ENCODE measurements around the gene ZSWIM1.

ZSWIM1 gene

DNA sequence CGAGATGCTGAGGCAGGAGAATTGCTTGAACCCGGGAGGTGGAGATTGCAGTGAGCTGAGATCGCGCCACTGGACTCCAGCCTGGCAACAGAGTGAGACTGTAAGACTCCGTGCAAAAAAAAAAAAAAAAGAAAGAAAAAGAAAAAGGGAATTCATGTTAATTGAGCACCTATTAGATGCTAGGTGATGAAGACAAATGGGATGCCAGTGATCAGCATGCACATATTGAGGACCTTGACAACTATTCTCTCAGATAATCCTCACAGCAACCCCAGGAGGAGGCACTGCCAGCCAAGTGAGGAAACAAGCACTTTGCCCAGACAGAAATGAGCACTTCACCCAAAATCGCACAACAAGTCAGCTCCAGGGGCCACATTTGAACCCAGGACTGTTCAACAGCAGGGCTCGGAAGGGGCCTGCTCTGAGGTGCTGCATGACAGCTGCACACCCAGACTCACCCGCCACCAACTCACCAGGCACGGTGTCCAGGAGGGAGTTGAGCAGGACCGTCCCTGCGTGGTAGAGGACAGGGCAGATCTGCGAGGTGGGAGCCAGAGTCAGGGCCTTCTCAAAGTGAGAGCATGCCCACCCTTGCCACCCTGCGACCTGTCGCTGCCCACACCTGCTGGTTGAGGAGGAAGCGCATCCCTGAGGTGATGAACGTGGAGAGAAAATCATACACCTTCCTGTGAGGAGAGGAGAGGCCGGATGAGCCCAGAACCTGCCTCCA, 26.4 kb downstream of the ZSWIM1 start:
- no peak for DNase-seq (ENCODE audit: low read depth in 1 of 2, low spot score in 1 of 2)

DNA sequence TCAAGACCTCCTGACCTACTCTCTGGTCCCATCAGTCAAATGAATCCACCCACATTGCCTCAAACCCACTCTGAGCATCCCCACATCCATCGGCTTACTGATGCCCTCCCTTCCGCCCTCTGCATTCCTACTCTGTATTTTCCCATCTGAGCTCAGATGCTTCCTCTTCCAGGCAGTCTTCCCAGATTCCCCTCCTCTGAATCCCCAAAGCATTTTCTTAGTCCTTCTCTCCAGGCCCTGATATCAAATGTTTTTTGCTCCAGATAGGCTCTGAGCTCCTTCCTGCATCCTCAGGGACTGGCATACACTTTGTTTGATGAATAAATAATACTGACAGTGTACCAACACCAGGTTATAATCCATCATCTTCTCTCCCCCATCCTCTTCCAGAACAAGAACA, 27.1 kb downstream of the ZSWIM1 start:
- no peak for DNase-seq (ENCODE audit: low read depth in 1 of 2, low spot score in 1 of 2)

DNA sequence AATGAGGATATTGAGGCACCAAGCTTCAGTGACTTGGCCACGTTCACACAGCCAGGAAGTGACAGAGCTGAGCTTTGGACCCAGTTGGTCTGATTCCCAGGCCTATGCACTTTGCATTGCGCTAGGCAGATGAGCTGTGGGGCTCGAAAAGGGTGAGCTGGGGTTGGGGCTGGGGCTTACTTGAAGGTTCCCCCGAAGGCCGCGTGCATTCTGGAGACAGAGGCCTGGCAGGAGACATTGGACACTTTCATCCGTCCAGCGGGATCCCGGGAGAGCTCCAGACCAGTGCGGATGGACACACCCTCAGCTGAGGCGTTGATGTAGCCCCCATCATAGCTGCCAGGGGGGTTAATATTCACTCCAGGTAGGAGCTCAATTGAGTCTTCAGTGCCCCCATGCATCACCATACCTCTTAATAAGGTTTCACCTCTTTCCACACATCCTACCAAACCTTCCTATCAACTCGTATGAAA, 28.3 kb downstream of the ZSWIM1 start:
- DNase-seq (ENCODE audit: low read depth in 1 of 2, low spot score in 1 of 2): no peak

- DNase-seq (ENCODE audit: low read depth in 1 of 2, low spot score in 1 of 2): no peak
Measured at GRCh38 chr20:45909817-45910669, 29.0 kb downstream of the ZSWIM1 start.

GRCh38 chr20:45910670-45911485, 29.9 kb downstream of the ZSWIM1 start:
- DNase-seq (ENCODE audit: low read depth in 1 of 2, low spot score in 1 of 2): peak; percentile 66 to 77

DNA sequence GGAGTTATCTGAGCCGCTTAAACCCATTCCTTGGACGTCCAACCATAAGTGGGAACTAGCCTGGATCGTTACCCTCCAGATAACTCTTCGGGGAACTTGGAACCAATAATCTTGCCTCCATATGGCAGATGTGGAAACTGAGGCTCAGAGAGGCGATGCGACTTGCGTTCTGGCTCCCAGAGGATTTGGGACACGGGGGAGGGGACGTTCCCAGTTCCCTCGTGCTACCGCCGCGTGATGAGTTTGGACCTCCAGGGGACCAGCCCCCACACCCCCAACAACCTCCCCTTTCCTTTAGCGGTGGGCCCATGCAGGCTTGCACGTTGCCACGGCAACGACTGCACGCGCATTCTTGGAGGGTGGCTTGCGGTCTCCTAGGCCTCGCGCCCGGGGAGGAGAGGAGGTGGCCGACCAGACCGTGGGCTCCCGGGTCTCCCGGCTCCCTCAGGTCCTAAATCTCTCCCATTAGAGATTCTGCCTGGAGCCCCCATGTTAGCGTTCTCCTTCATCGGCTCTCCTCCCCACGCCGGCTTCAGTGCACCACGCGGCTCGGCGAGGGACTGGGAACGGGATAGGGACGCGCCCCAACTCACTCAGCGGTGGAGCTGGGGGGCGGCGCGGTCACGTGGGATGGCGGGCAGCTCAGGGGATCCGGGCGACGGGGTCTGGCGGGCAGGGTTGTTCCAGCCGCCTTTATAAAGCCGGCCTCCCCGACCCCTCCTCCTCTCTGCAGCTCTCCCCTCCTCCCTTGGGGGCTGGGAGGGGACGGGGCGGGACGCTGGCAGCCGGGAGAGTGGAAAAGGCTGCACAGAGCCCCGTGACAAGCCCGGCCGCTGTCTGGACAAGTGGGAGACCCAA, 30.7 kb downstream of the ZSWIM1 start, which contains the start of gene PLTP:
Gene PLTP, minus strand, starts transcription at position 670 of the 858 bp plus-strand sequence. CDS start 703 bp downstream, outside the sequence.
- DNase-seq (ENCODE audit: low read depth in 1 of 2, low spot score in 1 of 2): no peak

DNA sequence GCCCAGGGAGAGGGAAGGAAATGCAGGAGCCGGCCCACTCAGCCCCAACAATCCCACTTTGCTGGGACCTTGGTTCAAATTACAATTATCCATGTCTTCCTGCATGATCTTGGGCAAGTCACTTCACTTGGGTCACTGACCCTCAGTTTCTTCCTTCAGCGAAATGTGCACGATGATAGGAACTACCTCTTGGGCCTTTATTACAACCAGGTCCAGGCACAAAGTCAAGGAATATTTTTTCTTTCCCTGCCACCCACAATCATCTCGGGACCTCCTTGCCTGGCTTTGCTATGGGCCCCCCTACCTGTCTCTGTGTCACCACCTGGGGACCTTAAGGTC, 31.3 kb downstream of the ZSWIM1 start:
- no peak for DNase-seq (ENCODE audit: low read depth in 1 of 2, low spot score in 1 of 2)

DNA sequence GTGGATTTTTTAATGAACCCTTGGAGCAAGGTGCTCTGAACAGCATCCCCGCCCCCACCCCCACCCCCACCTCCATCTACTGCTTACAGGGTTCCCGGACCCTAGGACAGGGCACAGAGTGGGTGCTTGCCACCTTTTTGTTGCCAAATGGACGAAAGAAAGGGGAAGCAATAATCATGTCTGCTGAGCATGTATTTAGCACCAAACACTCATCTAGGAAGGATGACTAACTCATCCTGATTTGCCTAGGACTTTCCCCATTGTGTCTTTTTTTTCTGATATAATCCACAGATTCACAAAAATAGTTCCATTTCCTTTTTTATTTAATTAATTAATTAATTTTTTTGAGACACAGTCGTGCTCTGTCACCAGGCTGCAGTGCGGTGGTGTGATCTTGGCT, 32.1 kb downstream of the ZSWIM1 start:
- DNase-seq (ENCODE audit: low read depth in 1 of 2, low spot score in 1 of 2): no peak

DNA sequence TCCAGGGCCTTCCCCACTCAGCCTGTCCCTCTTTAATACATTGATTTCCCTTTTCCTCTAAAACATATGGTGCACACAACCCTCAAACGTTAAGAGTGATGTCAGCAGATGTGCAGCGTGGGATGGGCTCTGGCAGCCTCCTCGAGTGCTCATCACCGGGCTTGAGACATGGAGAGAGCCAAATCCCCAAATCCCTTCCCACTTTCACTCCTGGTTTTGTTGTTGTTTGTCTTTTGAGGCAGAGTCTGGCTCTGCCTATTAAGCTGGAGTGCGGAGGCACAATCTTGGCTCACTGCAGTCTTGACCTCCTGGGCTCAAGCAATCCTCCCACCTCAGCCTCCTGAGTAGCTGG, 36.7 kb downstream of the ZSWIM1 start:
- no peak for DNase-seq (ENCODE audit: low read depth in 1 of 2, low spot score in 1 of 2)

DNA sequence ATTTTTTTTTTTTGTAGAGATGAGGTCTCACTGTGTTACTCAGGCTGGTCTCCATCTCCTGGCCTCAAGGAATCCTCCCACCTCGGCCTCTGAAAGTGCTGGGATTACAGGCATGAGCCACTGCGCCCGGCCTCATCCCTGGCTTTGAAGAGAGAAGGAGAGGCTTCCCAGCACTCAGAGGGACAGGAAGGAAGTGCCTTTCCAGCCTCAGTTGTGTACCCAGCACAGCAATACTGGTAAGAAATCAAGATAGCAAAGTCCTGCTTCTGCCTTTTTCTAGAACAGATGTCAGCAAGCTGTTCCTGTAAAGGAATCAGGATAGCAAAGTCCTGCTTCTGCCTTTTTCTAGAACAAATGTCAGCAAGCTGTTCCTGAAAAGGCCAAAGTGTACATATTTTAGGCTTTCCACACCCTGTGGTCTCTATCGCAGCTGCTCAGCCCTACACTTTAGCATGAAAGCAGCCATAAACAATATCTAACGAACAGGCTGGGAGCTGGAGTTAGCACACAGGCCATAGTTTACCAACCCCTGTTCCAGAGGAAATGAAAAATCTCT, 37.2 kb downstream of the ZSWIM1 start:
- DNase-seq (ENCODE audit: low read depth in 1 of 2, low spot score in 1 of 2): no peak

GRCh38 chr20:45918779-45919537, 37.9 kb downstream of the ZSWIM1 start:
- DNase-seq (ENCODE audit: low read depth in 1 of 2, low spot score in 1 of 2): no peak

DNA sequence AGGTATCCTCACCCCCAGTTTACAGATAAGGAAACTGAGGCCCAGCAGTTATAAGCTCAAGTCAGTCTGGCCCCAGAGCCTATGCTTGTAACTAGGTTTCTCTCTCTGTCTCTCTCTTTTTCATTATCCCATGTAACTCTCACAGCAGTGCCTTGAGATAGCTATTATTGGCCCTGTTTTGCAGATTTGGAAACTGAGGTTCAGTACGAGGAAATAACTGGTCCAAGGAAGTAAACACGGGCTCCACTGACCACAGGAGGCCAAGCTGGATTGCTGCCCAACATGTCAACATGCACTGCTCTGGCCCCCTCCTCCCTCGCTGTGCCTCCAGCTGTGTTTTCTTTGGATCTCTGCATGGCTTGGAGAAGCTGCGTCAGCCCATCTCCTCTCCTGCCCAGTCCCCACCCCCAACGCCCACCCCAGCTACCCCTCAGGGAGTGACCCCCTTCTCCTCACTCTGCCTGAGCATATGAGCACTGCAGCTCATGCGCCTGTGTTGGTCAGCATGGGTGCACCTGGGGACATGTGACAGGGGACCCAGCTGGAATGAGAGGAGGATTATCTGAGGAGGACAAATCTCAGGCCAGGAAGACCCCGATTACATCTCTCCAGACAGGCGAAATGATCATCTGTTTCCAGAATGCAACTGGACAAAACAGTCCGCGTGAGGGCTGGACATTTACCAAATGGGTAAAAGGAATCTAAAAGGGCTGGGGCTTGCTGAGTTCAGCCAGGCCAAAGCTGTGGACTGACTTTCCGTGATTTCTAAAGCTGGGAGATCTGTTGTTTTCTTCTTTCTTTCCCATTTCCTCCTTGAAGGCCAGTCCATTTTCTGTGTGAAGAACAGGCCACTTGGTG, 38.7 kb downstream of the ZSWIM1 start:
- DNase-seq (ENCODE audit: low read depth in 1 of 2, low spot score in 1 of 2): no peak

GRCh38 chr20:45920462-45921336, 39.7 kb downstream of the ZSWIM1 start:
- no peak for DNase-seq (ENCODE audit: low read depth in 1 of 2, low spot score in 1 of 2)

GRCh38 chr20:45921337-45922189, 40.5 kb downstream of the ZSWIM1 start:
- DNase-seq (ENCODE audit: low read depth in 1 of 2, low spot score in 1 of 2): no peak

DNA sequence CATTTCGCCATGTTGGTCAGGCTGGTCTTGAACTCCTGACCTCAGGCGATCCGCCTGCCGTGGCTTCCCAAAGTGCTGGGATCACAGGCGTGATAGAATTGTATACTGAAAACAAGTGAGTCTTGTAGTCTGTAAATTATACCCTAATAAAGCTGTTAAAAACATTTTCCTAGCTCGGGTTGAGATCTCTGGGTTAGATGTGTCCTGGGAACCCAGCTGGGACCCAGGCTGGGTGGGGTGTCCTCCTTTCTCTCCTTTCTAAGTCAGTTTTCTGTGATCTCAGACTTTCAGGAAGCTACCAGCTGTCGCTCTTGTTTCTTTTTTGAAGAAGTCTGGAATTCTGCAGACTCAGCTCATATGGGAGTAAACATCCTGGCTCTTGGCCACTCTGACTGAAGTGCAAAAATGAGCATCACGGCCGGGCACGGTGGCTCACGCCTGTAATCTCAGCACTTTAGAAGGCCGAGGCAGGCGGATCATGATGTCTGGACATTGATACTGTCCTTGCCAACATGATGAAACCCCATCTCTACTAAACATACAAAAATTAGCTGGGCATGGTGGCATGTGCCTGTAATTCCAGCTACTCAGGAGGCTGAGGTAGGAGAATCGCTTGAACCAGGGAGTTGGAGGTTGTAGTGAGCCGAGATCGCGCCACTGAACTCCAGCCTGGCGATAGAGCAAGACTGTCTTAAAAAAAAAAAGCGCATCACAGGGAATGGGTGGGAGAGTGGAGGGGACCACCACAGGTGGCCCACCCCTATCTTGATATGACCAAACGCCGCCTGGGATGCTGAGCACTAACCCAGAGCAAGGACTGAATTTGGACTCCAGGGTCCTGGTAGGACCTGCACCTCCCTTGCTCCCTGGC, 43.6 kb downstream of the ZSWIM1 start:
- no peak for DNase-seq (ENCODE audit: low read depth in 1 of 2, low spot score in 1 of 2)

Data from activated T-helper 1 cell treated with anti-CD3 and anti-CD28 coated beads, Interleukin-2, amount 50 U/mL, for 16 hours (primary cell).